ENCODE results near the gene MTA3. TPM values are rescaled to one million over a fixed set of nuclear protein-coding genes. Genes with fewer than 3 reads are reported as not detected.

The MTA3 gene
- total and polyA plus RNA-seq, 9 of the 15 experiments (the other 6 are each of a cell fraction or from before 2014, with no cell fraction given), result 12.4 to 39.6 (median 23.5) TPM

- DNase-seq (ENCODE audit: extremely low read depth in 1 of 4, low spot score in 3 of 4) (no peak), FAIRE-seq (no peak), ATAC-seq (no peak)
- ChIA-PET POLR2A (interaction anchor here (0.6 to 2.6 kb wide), 3 partner anchors 8 to 13 kb away, joined by 3 to 8 read pairs (median 4); partner anchors contain the start of gene HAAO), CTCF (ENCODE audit: low intra/inter-chr PET ratio) (no interaction called here)
- H3K4me3 ChIP-seq, result no peak overlapping the region
- no peaks in the 10 kb centered on the region for H3K79me2 ChIP-seq (ENCODE audit: control insufficient read depth, insufficient read depth, low read length)
- no peaks in the 10 kb centered on the region for H3K9me1 ChIP-seq (ENCODE audit: control insufficient read depth, insufficient read depth, low read length)
- H2AFZ ChIP-seq (ENCODE audit: low read depth, low read length), result no peak overlapping the region
- no peak overlapping the region for H3K9ac ChIP-seq (ENCODE audit: insufficient read depth in 1 of 2, low read depth in 2 of 2, low read length in 2 of 2)
- 3% methylated on average over 4 of the region's 4 CpGs for WGBS (ENCODE audit: insufficient coverage, low coverage, missing lambda C conversion rate)
- H3K27me3 ChIP-seq (ENCODE audit: control insufficient read depth in 2 of 2, insufficient read depth in 2 of 2, low read length in 2 of 2), result peaks cover 4 to 17% of the 10 kb centered on the region in 2 experiments; a peak in 3 of 5 replicates
- TF ChIP-seq MEIS2 (IDR thresholded peaks at IDR 0.05; ENCODE audit: partially characterized antibody) (no peak), CHCHD3 (CRISPR knock-in tag; IDR thresholded peaks at IDR 0.05) (no peak), SETDB1 (IDR thresholded peaks at IDR 0.05; ENCODE audit: low read length) (no peak), ADNP (tag; IDR thresholded peaks at IDR 0.05) (no peak), ZNF512 (tag; IDR thresholded peaks at IDR 0.05) (no peak), ZC3H4 (CRISPR knock-in tag; IDR thresholded peaks at IDR 0.05; ENCODE audit: borderline replicate concordance) (no peak), KLF13 (tag; IDR thresholded peaks at IDR 0.05; ENCODE audit: borderline replicate concordance, low read depth) (no peak), ZBED1 (IDR thresholded peaks at IDR 0.05) (no peak), BACH1 (tag; IDR thresholded peaks at IDR 0.05) (no peak)
- TF ChIP-seq, protein P1, sequence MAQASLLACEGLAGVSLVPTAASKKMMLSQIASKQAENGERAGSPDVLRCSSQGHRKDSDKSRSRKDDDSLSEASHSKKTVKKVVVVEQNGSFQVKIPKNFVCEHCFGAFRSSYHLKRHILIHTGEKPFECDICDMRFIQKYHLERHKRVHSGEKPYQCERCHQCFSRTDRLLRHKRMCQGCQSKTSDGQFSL (CRISPR knock-in tag; IDR thresholded peaks at IDR 0.05), result no peak
- TF ChIP-seq, protein P1 (tag; IDR thresholded peaks at IDR 0.05), result no peak
- H3K9me3 ChIP-seq (replicated peaks; ENCODE audit: control insufficient read depth, insufficient read depth, low read depth, low read length), result no peaks in the 10 kb centered on the region
- H3K36me3 ChIP-seq (ENCODE audit: control insufficient read depth, insufficient read depth, low read length), result no peaks in the 10 kb centered on the region
- no peak overlapping the region for H3K4me2 ChIP-seq (ENCODE audit: insufficient read depth, low read length)
- intact Hi-C loops (cut with micrococcal nuclease) (no loop called here), in situ Hi-C loops (cut with MboI) (no loop called here)
- no TSS peak for BruUV-seq (replicated peaks)
- no peaks in the 10 kb centered on the region; a peak in 1 of 5 replicates for H3K4me1 ChIP-seq (replicated peaks in 1 of 2; ENCODE audit: control insufficient read depth in 2 of 2, insufficient read depth in 2 of 2, low read length in 2 of 2)
- H4K20me1 ChIP-seq (replicated peaks; ENCODE audit: control insufficient read depth, insufficient read depth, low read length), result no peaks in the 10 kb centered on the region
- no peak overlapping the region for H3K27ac ChIP-seq (ENCODE audit: extremely low read depth, low read depth, low read length)
Observed at GRCh38 chr2:42800461-42800962, 232.1 kb downstream of the MTA3 start.

All from K562 (cell line).